GM13976 (cell line): ENCODE results near the gene NOC2L.
"Not testable (repeated sequence)": the region's sequence is repeated elsewhere in the genome, so short reads cannot be mapped to it uniquely, and the experiment has no call there.

Experiments
- DNase-seq: peaks from one replicate; pipeline ENCODE4 v3.0.0; 2012; ENCODE audit warnings: low spot score
- in situ Hi-C: fragments of 300-500 bp; cut with MboI; formaldehyde crosslinking; loops from one replicate; pipeline ENCODE4 v1.12.0; 2022; ENCODE audit warnings: low sequenced_read_pairs, mixed read lengths, inconsistent platforms; ENCODE audit not compliant: unreplicated experiment
- TF ChIP-seq, protein P1 (sequence below): IDR thresholded peaks from 2 replicates; pipeline ENCODE4 v1.5.1; 2012; ENCODE audit warnings: borderline replicate concordance, mild to moderate bottlenecking; ENCODE audit not compliant: insufficient read depth; ENCODE audit errors: extremely low read depth, missing control alignments, control extremely low read depth

Gene NOC2L

DNA sequence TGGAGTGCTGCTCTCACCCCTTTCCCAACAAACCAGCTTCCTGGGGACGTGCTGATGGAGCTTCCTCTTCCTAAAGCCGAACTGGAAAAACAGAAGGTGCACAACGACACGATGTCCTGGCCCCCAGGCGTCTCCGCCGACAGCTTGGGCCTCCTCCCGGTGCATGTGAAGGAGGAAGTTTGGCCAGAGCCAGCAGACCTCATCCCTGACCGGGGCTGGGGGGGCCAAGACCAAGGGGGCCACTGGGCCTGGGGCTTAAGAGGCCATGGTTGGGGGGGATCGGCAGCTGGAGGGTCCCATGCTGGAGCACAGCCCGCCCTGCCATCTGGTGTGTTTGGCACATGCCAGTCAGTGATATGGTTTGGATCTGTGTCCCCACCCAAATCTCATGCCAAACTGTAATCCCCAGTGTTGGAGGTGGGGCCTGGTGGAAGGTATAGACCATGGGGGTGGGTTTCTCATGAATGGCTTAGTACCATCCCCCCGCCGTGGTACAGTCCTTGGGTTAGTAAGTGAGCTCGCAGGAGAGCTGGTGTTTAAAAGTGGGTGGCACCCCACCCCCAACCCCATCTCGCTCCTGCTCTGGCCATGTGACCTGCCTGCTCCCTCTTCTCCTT, 34.4 kb upstream of the NOC2L start:
- TF ChIP-seq, protein P1, sequence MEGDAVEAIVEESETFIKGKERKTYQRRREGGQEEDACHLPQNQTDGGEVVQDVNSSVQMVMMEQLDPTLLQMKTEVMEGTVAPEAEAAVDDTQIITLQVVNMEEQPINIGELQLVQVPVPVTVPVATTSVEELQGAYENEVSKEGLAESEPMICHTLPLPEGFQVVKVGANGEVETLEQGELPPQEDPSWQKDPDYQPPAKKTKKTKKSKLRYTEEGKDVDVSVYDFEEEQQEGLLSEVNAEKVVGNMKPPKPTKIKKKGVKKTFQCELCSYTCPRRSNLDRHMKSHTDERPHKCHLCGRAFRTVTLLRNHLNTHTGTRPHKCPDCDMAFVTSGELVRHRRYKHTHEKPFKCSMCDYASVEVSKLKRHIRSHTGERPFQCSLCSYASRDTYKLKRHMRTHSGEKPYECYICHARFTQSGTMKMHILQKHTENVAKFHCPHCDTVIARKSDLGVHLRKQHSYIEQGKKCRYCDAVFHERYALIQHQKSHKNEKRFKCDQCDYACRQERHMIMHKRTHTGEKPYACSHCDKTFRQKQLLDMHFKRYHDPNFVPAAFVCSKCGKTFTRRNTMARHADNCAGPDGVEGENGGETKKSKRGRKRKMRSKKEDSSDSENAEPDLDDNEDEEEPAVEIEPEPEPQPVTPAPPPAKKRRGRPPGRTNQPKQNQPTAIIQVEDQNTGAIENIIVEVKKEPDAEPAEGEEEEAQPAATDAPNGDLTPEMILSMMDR: no peak
- DNase-seq: no peak
- in situ Hi-C loops: no loop called here

DNA sequence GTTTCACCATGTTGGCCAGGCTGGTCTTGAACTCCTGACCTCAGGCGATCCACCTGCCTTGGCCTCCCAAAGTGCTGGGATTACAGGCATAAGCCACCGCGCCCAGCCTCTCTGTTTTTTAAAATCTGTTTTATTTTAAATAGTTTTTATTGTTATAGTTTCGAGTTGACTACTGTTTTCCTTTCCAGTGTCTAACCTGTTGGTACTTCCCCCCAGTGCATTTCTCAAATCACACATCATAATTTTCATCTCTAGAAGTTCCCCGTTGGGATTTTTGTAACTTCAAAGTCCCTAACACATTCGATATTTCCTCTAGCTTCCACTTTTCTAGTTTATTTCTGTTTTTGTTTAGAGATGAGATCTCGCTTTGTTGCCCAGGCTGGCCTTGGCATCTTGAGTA, 33.3 kb upstream of the NOC2L start:
- in situ Hi-C loops: no loop called here
- peak; percentile 74 for DNase-seq
- TF ChIP-seq, protein P1: no peak

DNA sequence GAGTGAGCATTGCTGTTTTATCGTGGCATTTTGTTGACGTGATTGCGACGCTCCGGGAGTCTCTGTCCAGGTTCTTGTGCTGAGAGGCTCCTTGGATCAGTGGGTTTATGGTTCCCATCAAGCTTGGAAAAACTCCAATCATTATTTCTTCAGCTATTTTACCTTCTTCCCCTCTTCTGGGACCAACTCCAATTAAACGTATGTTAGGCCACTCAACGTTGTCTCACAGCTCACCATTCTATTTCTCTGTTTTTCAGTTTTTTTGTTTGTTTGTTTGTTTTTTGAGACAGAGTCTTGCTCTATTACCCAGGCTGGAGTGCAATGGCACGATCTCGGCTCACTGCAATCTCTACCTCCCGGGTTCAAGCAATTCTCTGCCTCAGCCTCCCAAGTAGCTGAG, 32.8 kb upstream of the NOC2L start:
- in situ Hi-C loops: no loop called here
- TF ChIP-seq, protein P1: no peak
- DNase-seq: no peak

GRCh38 chr1:991275-991674, 32.2 kb upstream of the NOC2L start:
- in situ Hi-C loops, DNase-seq: not testable (repeated sequence)

DNA sequence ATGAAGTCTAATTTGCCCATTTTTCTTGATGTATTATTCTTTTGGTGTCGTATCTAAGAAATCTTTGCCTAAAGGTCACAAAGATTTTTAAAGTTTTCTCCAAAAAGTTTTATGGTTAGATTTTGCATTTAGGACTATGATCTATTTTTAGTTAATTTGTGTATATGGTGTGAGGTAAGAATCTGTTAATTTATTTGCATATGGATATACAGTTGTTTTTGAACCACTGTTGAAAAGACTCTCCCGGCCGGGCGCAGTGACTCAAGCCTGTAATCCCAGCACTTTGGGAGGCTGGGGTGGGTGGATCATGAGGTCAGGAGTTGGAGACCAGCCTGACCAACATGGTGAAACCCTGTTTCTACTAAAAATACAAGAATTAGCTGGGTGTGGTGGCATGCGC, 29.0 kb upstream of the NOC2L start:
- in situ Hi-C loops, DNase-seq: not testable (repeated sequence)

DNA sequence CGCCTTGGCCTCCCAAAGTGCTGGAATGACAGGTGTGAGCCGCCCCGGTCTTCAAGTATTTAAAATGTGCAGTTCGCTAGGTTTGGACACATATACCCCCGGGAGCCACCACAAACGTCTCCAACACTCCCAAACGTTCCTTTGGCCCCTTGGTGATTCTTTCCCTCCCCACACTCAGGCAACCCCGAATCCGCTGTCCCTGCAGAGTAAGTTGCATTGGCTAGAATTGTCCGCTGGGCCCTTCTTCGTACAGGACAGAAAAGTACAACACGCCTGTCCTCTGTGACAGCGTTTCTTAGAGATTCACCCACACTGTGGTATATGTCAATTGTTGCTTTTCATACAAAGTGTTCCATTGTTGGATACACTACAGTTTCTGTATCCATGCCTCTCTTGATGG, 26.1 kb upstream of the NOC2L start:
- no peak for DNase-seq
- in situ Hi-C loops: no loop called here
- TF ChIP-seq, protein P1: no peak

DNA sequence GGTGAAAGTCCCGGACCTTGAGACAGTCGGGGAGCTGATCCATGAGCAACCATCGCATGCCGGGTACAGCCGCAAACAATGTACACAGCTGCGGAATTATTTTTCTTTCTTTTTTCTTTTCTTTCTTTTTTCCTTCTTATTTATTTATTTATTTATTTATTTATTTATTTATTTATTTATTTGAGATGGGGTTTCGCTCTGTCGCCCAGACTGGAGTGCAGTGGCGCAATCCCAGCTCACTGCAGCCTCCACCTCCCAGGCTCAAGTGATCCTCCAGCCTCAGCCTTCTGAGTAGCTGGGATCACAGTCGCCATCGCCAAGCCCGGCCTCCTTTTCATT, 25.4 kb upstream of the NOC2L start:
- TF ChIP-seq, protein P1: no peak
- DNase-seq: no peak
- in situ Hi-C loops: no loop called here
